VCaP (cell line): Measurements from ENCODE around the gene TBX15.

Experiments used
- H3K27ac ChIP-seq: fragments of 450-650 bp; 2 replicates; pipeline ENCODE4 v1.5.1; 2017
- CTCF ChIP-seq: fragments of 450-650 bp; conservative IDR thresholded peaks from 2 replicates; pipeline ENCODE4 v1.5.1; 2017; ENCODE audit warnings: mild to moderate bottlenecking, moderate library complexity

Gene TBX15

GRCh38 chr1:118944133-118944532 lies 44.0 kb downstream of the TBX15 start:
- TF ChIP-seq CTCF: no peak
- H3K27ac ChIP-seq: no peak overlapping the region

DNA sequence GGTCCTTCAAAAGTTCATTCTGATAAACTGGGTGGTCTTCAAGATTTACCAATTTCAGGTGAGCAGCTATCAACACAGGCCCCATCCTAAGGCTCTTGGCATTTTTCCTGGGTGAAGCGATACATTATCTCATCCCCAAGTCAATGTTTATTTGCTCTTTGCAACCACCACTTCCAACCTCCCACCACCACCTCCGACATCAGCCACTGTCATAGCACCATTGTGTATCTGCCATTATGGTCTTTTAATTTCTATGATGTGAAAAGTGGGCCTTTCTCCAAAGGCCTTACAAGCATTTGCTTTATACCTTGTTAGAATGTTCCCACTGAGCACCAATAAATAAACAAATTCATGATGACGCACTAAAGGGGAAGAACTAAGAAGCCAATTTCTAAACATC lies 47.2 kb downstream of the TBX15 start:
- TF ChIP-seq CTCF: no peak
- H3K27ac ChIP-seq: no peak overlapping the region

DNA sequence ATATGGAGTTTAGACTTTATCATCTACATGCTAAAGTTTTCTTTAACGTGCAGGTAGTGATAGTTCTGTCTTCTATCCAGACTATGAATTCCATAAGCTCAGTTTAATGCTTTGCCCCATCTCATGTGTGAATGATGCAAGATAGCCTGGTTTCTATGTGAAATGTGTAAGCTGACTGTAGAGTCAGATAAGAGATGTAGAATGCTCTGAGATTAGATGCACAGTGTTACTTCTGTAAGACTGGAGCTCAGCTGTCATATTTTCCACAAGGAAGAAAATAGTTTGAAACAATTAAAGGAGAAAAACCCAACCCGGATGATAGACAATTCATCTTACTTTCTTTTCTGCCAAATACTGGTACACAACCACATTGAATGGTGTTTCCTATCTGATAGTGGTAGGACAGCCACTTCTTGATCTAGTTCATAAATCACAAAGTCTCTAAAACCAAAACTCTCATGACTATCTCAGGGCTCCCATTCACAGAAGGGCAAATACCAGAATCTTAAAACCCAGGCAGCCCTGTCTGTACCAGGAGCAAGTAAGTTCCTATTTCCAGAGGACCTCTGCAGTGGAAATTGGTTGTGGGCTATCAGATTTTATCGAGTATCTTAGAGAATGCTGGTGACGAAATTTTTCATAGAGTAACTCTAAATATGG lies 50.6 kb downstream of the TBX15 start:
- no peak overlapping the region for H3K27ac ChIP-seq
- no peak for TF ChIP-seq CTCF

- H3K27ac ChIP-seq: no peak overlapping the region
- no peak for TF ChIP-seq CTCF
These were observed 53.4 kb downstream of the TBX15 start for GRCh38 chr1:118934706-118935105.

- no peak for TF ChIP-seq CTCF
- no peak overlapping the region for H3K27ac ChIP-seq
These were observed 54.9 kb downstream of the TBX15 start for GRCh38 chr1:118933051-118933781.

- no peak for TF ChIP-seq CTCF
- H3K27ac ChIP-seq: no peak overlapping the region
These were observed 56.3 kb downstream of the TBX15 start for GRCh38 chr1:118931876-118932275.

- H3K27ac ChIP-seq: no peak overlapping the region
- TF ChIP-seq CTCF: no peak
These were observed 59.2 kb downstream of the TBX15 start for GRCh38 chr1:118928739-118929554.
